Stimulated activated naive CD8-positive, alpha-beta T cell treated with anti-CD3 and anti-CD28 coated beads, Interleukin-15, amount 100 ng/mL, for 72 hours (primary cell): Measurements from ENCODE around the gene PAX3.

Source experiments
- ATAC-seq: fragments of 150-1000 bp; cut with Tn5 transposase; 2 replicates; pipeline ENCODE4 v1.10.0; 2021; ENCODE audit warnings: mild to moderate bottlenecking, moderate library complexity
- DNase-seq, 2 donors: peaks; one replicate each; pipeline ENCODE4 v3.0.0; 2021 to 2022
- H3K27ac Mint-ChIP-seq, 2 donors: one replicate each; pipeline ENCODE4 v1.8.0; 2022; ENCODE audit warnings: mild to moderate bottlenecking in 2 of 2, mixed read lengths in 2 of 2, moderate library complexity in 2 of 2
- H3K27me3 Mint-ChIP-seq: one replicate; pipeline ENCODE4 v1.8.0; 2022; ENCODE audit warnings: mixed read lengths
- H3K4me1 Mint-ChIP-seq: one replicate; pipeline ENCODE4 v1.8.0; 2022; ENCODE audit warnings: mild to moderate bottlenecking, mixed read lengths
- H3K4me3 Mint-ChIP-seq, 2 donors: one replicate each; pipeline ENCODE4 v1.8.0; 2022; ENCODE audit warnings: mild to moderate bottlenecking in 2 of 2, mixed read lengths in 2 of 2, moderate library complexity in 1 of 2
- H3K9me3 Mint-ChIP-seq, 2 donors: one replicate each; pipeline ENCODE4 v1.8.0; 2022; ENCODE audit warnings: mixed read lengths in 2 of 2

The PAX3 gene

DNA sequence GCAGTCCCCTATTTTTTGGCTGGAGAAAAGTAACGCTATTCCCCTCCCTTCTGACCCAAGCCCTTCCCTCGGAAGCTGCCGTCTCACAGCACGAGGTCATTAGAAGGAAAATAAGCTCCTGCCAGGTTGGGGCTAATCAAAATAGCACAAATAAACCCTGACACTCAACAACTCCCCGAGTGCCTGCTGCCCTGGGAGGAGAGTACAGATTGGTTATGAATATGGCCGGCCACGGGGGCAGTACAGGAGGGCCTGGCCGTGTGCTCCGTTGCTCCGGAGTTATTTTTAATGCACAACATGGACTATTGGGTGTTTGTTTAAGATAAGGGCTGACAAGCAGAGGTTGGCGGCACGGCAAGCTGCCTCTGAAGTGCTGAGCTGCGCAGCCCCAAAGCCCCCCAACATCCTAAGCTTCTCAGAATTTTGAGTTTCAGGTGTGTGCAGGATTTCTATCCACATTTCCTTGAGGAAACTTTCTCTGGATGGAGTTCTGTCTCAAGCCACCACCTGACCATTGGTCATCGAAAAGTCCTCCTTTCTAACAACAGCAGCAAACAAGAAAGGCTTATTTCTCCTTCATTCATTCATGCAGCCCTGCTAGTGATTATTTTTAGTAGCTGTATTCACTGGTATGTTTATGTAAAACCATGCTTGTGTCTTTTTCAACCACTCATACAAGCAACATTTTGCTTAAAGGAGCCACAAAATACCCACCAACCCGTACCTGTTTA is 58.7 kb downstream of the PAX3 start:
- Mint-ChIP-seq H3K27ac (no peak overlapping the region), H3K9me3 (no peaks in the 10 kb centered on the region), H3K4me1 (no peaks in the 10 kb centered on the region), H3K4me3 (no peak overlapping the region), H3K27me3 (peaks cover 56% of the 10 kb centered on the region)
- ATAC-seq (no peak), DNase-seq (no peak)

DNA sequence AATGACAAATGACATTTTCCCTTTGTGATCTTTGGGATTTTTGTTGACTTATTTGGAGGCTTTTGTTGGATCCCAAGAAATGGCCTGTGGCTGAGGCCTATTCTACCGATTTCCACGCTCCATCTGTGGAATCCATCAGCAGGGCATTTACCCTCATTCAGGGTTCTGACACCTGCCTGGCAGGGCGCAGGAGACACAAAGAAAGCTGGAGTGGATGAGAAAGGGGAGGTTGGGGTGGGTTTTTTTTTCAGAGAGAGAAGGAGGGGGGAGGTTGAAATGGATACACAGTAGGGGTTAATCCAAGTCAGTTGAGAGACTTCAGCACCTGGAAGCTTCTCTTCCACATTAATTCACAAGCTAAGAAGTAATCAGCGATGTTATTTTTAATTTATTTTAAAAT is 59.7 kb downstream of the PAX3 start:
- H3K4me1 Mint-ChIP-seq = no peaks in the 10 kb centered on the region
- no peak overlapping the region for H3K4me3 Mint-ChIP-seq
- ATAC-seq = no peak
- H3K9me3 Mint-ChIP-seq = no peaks in the 10 kb centered on the region
- no peak overlapping the region for H3K27ac Mint-ChIP-seq
- DNase-seq = no peak
- peaks cover 56% of the 10 kb centered on the region for H3K27me3 Mint-ChIP-seq

- DNase-seq = no peak
- H3K27me3 Mint-ChIP-seq = peaks cover 47% of the 10 kb centered on the region
- no peaks in the 10 kb centered on the region for H3K4me1 Mint-ChIP-seq
- no peaks in the 10 kb centered on the region for H3K9me3 Mint-ChIP-seq
- no peak for ATAC-seq
- H3K4me3 Mint-ChIP-seq = no peak overlapping the region
- H3K27ac Mint-ChIP-seq = no peak overlapping the region
Measured at GRCh38 chr2:222238072-222238471, 60.7 kb downstream of the PAX3 start.

DNA sequence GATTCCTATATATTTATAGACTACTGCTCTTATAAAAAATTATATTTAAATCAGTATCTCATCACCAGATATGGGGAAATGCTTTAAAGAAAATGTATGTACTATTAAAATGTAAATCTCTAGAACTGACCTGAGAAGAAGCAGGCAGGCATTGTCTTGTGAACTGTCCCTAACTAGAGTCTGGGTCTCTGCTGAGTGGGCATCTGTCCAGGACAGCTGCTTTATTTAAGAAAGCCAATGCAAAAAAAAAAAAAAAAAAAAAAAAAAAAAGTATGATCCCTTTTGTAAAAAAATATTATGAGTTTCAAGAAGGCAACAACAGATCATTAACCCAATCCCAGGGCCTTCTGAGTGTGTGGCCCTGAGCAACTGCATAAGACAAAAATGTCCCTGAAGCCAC is 66.0 kb downstream of the PAX3 start:
- no peaks in the 10 kb centered on the region for H3K4me1 Mint-ChIP-seq
- H3K4me3 Mint-ChIP-seq = no peak overlapping the region
- no peaks in the 10 kb centered on the region for H3K9me3 Mint-ChIP-seq
- H3K27me3 Mint-ChIP-seq = peaks cover 11% of the 10 kb centered on the region
- ATAC-seq (no peak), DNase-seq (no peak)
- no peak overlapping the region for H3K27ac Mint-ChIP-seq

DNA sequence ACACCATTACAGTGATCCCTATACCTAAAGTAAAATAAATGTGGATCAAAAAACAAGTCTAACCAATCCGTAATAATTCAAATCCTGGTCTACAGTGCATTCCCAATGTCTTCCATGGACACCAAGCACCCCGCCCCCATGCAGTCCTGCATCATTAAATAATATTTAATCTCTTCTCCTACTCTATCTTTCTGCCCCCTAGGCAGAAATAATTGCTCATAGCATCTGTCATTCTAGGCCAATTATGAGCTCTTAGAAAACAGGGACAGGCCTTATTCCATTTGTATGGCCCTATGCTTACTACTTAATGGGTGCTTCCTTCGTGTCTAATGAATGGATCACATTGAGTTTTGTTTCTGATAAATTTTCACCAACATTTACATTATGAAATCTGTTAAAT is 66.4 kb downstream of the PAX3 start:
- no peaks in the 10 kb centered on the region for H3K9me3 Mint-ChIP-seq
- no peaks in the 10 kb centered on the region for H3K4me1 Mint-ChIP-seq
- no peak overlapping the region for H3K27ac Mint-ChIP-seq
- DNase-seq = no peak
- peaks cover 8% of the 10 kb centered on the region for H3K27me3 Mint-ChIP-seq
- H3K4me3 Mint-ChIP-seq = no peak overlapping the region
- ATAC-seq = no peak

DNA sequence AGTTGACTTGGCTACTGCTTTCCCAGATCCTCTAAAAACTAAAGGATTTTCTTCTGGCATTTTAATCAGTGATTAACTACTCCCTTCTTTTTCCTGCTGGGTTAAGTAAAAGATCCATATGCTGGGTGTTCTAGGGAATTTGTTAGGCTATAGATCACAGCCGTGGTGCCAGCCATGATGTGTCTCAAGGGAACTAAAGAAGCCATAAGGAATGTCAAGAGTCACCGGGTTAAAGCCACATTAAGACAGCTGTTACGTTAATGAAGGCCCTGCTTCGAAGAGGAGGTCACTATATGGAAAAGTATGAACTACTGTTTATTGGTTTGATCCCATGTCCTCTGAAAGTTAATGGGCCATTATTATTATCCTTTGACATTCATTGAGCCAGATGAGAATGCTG is 70.7 kb downstream of the PAX3 start:
- no peak overlapping the region for H3K27ac Mint-ChIP-seq
- no peaks in the 10 kb centered on the region for H3K9me3 Mint-ChIP-seq
- no peak overlapping the region for H3K4me3 Mint-ChIP-seq
- peaks cover 8% of the 10 kb centered on the region for H3K27me3 Mint-ChIP-seq
- ATAC-seq = no peak
- DNase-seq = no peak
- H3K4me1 Mint-ChIP-seq = no peaks in the 10 kb centered on the region

- no peak overlapping the region for H3K4me3 Mint-ChIP-seq
- H3K4me1 Mint-ChIP-seq = no peaks in the 10 kb centered on the region
- ATAC-seq = no peak
- H3K27ac Mint-ChIP-seq = no peak overlapping the region
- no peaks in the 10 kb centered on the region for H3K27me3 Mint-ChIP-seq
- no peaks in the 10 kb centered on the region for H3K9me3 Mint-ChIP-seq
- DNase-seq = no peak
Measured at GRCh38 chr2:222218786-222219185, 80.0 kb downstream of the PAX3 start.

- H3K9me3 Mint-ChIP-seq = no peaks in the 10 kb centered on the region
Measured at GRCh38 chr2:222217712-222218111, 81.1 kb downstream of the PAX3 start.

GRCh38 chr2:222214885-222215284 is 83.9 kb downstream of the PAX3 start:
- no peaks in the 10 kb centered on the region for H3K4me1 Mint-ChIP-seq
- no peaks in the 10 kb centered on the region for H3K9me3 Mint-ChIP-seq
- DNase-seq = no peak
- no peak overlapping the region for H3K27ac Mint-ChIP-seq
- no peak for ATAC-seq
- H3K27me3 Mint-ChIP-seq = no peaks in the 10 kb centered on the region
- no peak overlapping the region for H3K4me3 Mint-ChIP-seq

More at GRCh38 chr2:222217712-222218111, 81.1 kb downstream of the PAX3 start:
- H3K27ac Mint-ChIP-seq = no peak overlapping the region
- DNase-seq = no peak
- no peak overlapping the region for H3K4me3 Mint-ChIP-seq
- H3K4me1 Mint-ChIP-seq = no peaks in the 10 kb centered on the region
- H3K27me3 Mint-ChIP-seq = no peaks in the 10 kb centered on the region
- ATAC-seq = no peak

- H3K4me3 Mint-ChIP-seq = no peak overlapping the region
- DNase-seq (no peak), ATAC-seq (no peak)
- no peaks in the 10 kb centered on the region for H3K9me3 Mint-ChIP-seq
- no peaks in the 10 kb centered on the region for H3K4me1 Mint-ChIP-seq
- no peak overlapping the region for H3K27ac Mint-ChIP-seq
- no peaks in the 10 kb centered on the region for H3K27me3 Mint-ChIP-seq
Measured at GRCh38 chr2:222213049-222213448, 85.7 kb downstream of the PAX3 start.

DNA sequence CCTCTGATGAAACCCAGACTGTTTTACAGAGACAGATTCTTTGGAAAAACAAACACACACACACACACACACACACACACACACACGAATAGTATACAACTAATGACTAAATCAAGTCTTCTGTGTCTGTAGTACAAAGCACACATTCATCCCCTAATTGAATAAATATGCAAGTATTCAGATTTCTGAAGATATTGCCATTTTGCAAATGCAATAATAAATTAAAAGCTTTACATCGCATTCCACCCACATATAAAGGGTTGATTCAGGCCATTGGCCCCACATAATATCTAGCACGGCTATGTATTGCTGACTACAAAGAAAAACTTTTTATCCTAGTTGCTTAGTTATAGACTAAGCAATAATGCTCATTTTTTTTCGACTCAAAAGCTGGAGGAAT is 86.2 kb downstream of the PAX3 start:
- Mint-ChIP-seq H3K4me1 (no peaks in the 10 kb centered on the region), H3K27me3 (no peaks in the 10 kb centered on the region), H3K9me3 (no peaks in the 10 kb centered on the region), H3K4me3 (no peak overlapping the region), H3K27ac (no peak overlapping the region)
- no peak for ATAC-seq
- no peak for DNase-seq

- Mint-ChIP-seq H3K9me3 (no peaks in the 10 kb centered on the region), H3K27ac (no peak overlapping the region), H3K4me3 (no peak overlapping the region), H3K4me1 (no peaks in the 10 kb centered on the region), H3K27me3 (no peaks in the 10 kb centered on the region)
- ATAC-seq = no peak
- no peak for DNase-seq
Measured at GRCh38 chr2:222208010-222208690, 90.6 kb downstream of the PAX3 start.

DNA sequence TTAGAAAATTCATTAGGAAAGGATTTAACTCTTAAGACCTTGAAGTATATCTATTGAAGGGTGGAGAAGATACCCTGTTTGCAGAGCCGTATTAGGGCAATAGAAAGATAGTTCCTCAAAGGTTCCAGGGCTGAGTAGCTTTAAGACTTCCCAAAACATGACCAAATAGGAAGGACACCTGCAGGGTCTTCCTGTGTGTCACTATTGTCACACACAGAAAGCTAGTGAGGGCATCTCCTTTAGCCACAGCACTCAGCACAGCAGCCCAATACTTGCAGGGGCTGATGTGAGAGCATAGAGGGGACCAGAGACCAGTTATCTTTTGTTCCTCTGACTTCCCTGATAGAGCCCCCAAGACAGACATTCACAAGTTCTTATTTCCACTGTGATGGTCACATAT is 93.7 kb downstream of the PAX3 start:
- Mint-ChIP-seq H3K27ac (no peak overlapping the region), H3K27me3 (no peaks in the 10 kb centered on the region), H3K9me3 (no peaks in the 10 kb centered on the region), H3K4me1 (no peaks in the 10 kb centered on the region), H3K4me3 (no peak overlapping the region)
- DNase-seq = no peak
- ATAC-seq = no peak

DNA sequence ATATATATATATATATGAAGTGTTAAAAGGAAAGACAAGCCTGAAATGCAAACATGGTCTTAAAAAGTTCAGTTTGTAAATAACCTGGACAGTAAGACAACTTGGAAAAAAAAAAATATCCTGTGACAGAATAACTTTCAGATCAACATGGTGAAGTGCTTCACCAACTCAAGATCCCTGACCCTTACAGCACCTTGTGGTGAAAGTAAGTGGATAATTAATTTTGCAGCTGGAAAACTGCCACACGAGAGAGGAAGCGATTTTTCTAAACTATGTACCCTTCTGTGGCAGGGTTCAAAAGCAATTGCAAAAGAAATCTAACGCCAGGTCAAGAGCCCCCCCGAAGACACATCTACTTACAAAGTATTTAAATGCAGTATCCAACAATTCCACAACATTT is 95.8 kb downstream of the PAX3 start:
- ATAC-seq (no peak), DNase-seq (no peak)
- H3K27ac Mint-ChIP-seq = no peak overlapping the region
- H3K27me3 Mint-ChIP-seq = no peaks in the 10 kb centered on the region
- no peaks in the 10 kb centered on the region for H3K9me3 Mint-ChIP-seq
- H3K4me1 Mint-ChIP-seq = no peaks in the 10 kb centered on the region
- no peak overlapping the region for H3K4me3 Mint-ChIP-seq

DNA sequence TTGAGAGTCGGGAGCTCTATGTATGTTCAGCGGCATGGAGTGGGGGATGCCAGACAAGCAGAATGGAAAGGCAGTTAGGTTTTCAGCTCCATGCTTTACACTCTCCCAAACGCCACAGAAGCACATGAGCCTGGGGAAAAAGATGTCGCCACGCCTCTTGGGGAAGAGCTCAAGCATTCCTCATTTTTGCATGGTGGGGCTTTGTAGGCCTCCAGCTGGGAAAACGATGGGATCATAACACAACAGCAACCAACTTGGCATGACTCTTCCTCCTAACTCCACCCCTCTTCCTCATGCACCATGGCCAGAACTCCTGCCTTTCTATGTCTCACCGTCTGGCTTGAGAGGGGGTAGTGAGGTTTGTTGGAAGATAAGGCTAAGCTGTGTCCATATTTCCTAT is 102.6 kb downstream of the PAX3 start:
- Mint-ChIP-seq H3K9me3 (peaks cover 0 to 4% of the 10 kb centered on the region in 2 donors), H3K4me3 (no peak overlapping the region)
- no peak for ATAC-seq

GRCh38 chr2:222194669-222195068 is 104.1 kb downstream of the PAX3 start:
- no peaks in the 10 kb centered on the region for H3K27me3 Mint-ChIP-seq
- ATAC-seq (no peak), DNase-seq (no peak)
- no peak overlapping the region for H3K4me3 Mint-ChIP-seq
- H3K27ac Mint-ChIP-seq = no peak overlapping the region
- peaks cover under 1 to 4% of the 10 kb centered on the region in 2 donors for H3K9me3 Mint-ChIP-seq
- H3K4me1 Mint-ChIP-seq = no peaks in the 10 kb centered on the region

More for the DNA sequence above, 102.6 kb downstream of the PAX3 start:
- H3K4me1 Mint-ChIP-seq = no peaks in the 10 kb centered on the region
- DNase-seq = no peak
- no peak overlapping the region for H3K27ac Mint-ChIP-seq
- no peaks in the 10 kb centered on the region for H3K27me3 Mint-ChIP-seq
